NCI-H128 (cell line): ENCODE results near the gene MARF1.

Source experiments
- DNase-seq: peaks from one replicate; lab custom pipeline; 2025; ENCODE audit not compliant: unreplicated experiment; lab: John Stamatoyannopoulos, UW

The MARF1 gene

GRCh38 chr16:15601212-15601879, 41.6 kb downstream of the MARF1 start:
- no peak for DNase-seq

- no peak for DNase-seq
Observed at GRCh38 chr16:15599303-15600070, 43.5 kb downstream of the MARF1 start.

GRCh38 chr16:15598648-15599190, 44.2 kb downstream of the MARF1 start:
- DNase-seq, result no peak

GRCh38 chr16:15597822-15598647, 44.9 kb downstream of the MARF1 start:
- no peak for DNase-seq

- no peak for DNase-seq
Observed at GRCh38 chr16:15597135-15597534, 45.8 kb downstream of the MARF1 start.

GRCh38 chr16:15594711-15595320, 48.1 kb downstream of the MARF1 start:
- no peak for DNase-seq

- no peak for DNase-seq
Observed at GRCh38 chr16:15593235-15593634, 49.7 kb downstream of the MARF1 start.

- no peak for DNase-seq
Observed at GRCh38 chr16:15592324-15592723, 50.6 kb downstream of the MARF1 start.

- no peak for DNase-seq
Observed at GRCh38 chr16:15587152-15587825, 55.7 kb downstream of the MARF1 start.

GRCh38 chr16:15586716-15587115, 56.2 kb downstream of the MARF1 start:
- DNase-seq, result no peak

- DNase-seq, result no peak
Observed at GRCh38 chr16:15585956-15586355, 57.0 kb downstream of the MARF1 start.

- DNase-seq, result no peak
Observed at GRCh38 chr16:15583526-15583925, 59.4 kb downstream of the MARF1 start.

- DNase-seq, result no peak
Observed at GRCh38 chr16:15581127-15581815, 61.7 kb downstream of the MARF1 start.

- DNase-seq, result no peak
Observed at GRCh38 chr16:15578824-15579223, 64.1 kb downstream of the MARF1 start.

- no peak for DNase-seq
Observed at GRCh38 chr16:15576960-15577958, 65.7 kb downstream of the MARF1 start.

- no peak for DNase-seq
Observed at GRCh38 chr16:15575293-15576049, 67.5 kb downstream of the MARF1 start.

- DNase-seq, result no peak
Observed at GRCh38 chr16:15574614-15574948, 68.4 kb downstream of the MARF1 start.
